MG63 (cell line): Measurements from ENCODE around the gene GTF2H4. TPM values are rescaled to one million over a fixed set of nuclear protein-coding genes. Genes with fewer than 3 reads are reported as not detected.

Experiments
- DNase-seq: peaks from one replicate; pipeline ENCODE4 v3.0.0-alpha.2; 2020
- H3K27me3 ChIP-seq: fragments of 250-450 bp; sonication (Bioruptor Pico); 2 replicates; pipeline ENCODE4 v1.5.1; 2020; ENCODE audit warnings: mild to moderate bottlenecking, moderate library complexity
- H3K36me3 ChIP-seq: fragments of 250-450 bp; sonication (Bioruptor Pico); 2 replicates; pipeline ENCODE4 v1.5.1; 2020; ENCODE audit warnings: mild to moderate bottlenecking, moderate library complexity
- H3K4me3 ChIP-seq: fragments of 250-450 bp; sonication (Bioruptor Pico); 2 replicates; pipeline ENCODE4 v1.5.1; 2020; ENCODE audit warnings: mild to moderate bottlenecking, moderate library complexity
- H3K9me3 ChIP-seq: fragments of 250-450 bp; sonication (Bioruptor Pico); 2 replicates; pipeline ENCODE4 v1.5.1; 2020; ENCODE audit warnings: mild to moderate bottlenecking, moderate library complexity
- total RNA-seq: library from RNA; depleted of rRNA; stranded (reverse); fragments of >200 nt; shearing (Covaris generic); gene quantifications from 2 replicates; pipeline ENCODE4 v1.2.3, GENCODE V29; 2014; ENCODE audit warnings: low replicate concordance

GTF2H4 gene
- total RNA-seq, 1 experiment from 2014 or later = 26.4 TPM

GRCh38 chr6:30930506-30930905 is 22.5 kb downstream of the GTF2H4 start:
- Histone ChIP-seq H3K36me3 (no peaks in the 10 kb centered on the region), H3K27me3 (no peaks in the 10 kb centered on the region), H3K9me3 (no peaks in the 10 kb centered on the region), H3K4me3 (no peak overlapping the region)
- DNase-seq = no peak

- no peak overlapping the region for H3K4me3 ChIP-seq
- no peaks in the 10 kb centered on the region for H3K27me3 ChIP-seq
Measured at GRCh38 chr6:30931272-30931671, 23.3 kb downstream of the GTF2H4 start.

GRCh38 chr6:30931969-30932645 is 24.1 kb downstream of the GTF2H4 start, which contains the start of gene SFTA2:
Gene SFTA2 (minus strand): TSS chr6:30932170. CDS start chr6:30932096, 74 bp downstream.
- Histone ChIP-seq H3K27me3 (no peaks in the 10 kb centered on the region), H3K36me3 (no peaks in the 10 kb centered on the region)

More at GRCh38 chr6:30931272-30931671, 23.3 kb downstream of the GTF2H4 start:
- Histone ChIP-seq H3K36me3 (no peaks in the 10 kb centered on the region), H3K9me3 (no peaks in the 10 kb centered on the region)
- DNase-seq = no peak

GRCh38 chr6:30932665-30933365 is 24.8 kb downstream of the GTF2H4 start:
- no peak overlapping the region for H3K4me3 ChIP-seq
- no peak for DNase-seq
- H3K36me3 ChIP-seq = no peaks in the 10 kb centered on the region
- no peaks in the 10 kb centered on the region for H3K27me3 ChIP-seq
- H3K9me3 ChIP-seq = no peaks in the 10 kb centered on the region

More at GRCh38 chr6:30931969-30932645, 24.1 kb downstream of the GTF2H4 start, which contains the start of gene SFTA2:
- DNase-seq = no peak
- Histone ChIP-seq H3K4me3 (no peak within 1 kb of the TSS), H3K9me3 (no peaks in the 10 kb centered on the region)

GRCh38 chr6:30935018-30935417 is 27.0 kb downstream of the GTF2H4 start:
- Histone ChIP-seq H3K27me3 (no peaks in the 10 kb centered on the region), H3K9me3 (no peaks in the 10 kb centered on the region), H3K36me3 (no peaks in the 10 kb centered on the region), H3K4me3 (no peak overlapping the region)
- no peak for DNase-seq

GRCh38 chr6:30937265-30937664 is 29.3 kb downstream of the GTF2H4 start:
- no peak for DNase-seq
- H3K4me3 ChIP-seq = no peak overlapping the region
- no peaks in the 10 kb centered on the region for H3K27me3 ChIP-seq
- H3K36me3 ChIP-seq = no peaks in the 10 kb centered on the region
- no peaks in the 10 kb centered on the region for H3K9me3 ChIP-seq

GRCh38 chr6:30938730-30939129 is 30.7 kb downstream of the GTF2H4 start:
- Histone ChIP-seq H3K27me3 (no peaks in the 10 kb centered on the region), H3K36me3 (no peaks in the 10 kb centered on the region), H3K9me3 (no peaks in the 10 kb centered on the region), H3K4me3 (no peak overlapping the region)
- DNase-seq = no peak

GRCh38 chr6:30939473-30939872 is 31.5 kb downstream of the GTF2H4 start:
- no peaks in the 10 kb centered on the region for H3K9me3 ChIP-seq
- H3K4me3 ChIP-seq = no peak overlapping the region
- no peaks in the 10 kb centered on the region for H3K36me3 ChIP-seq
- no peaks in the 10 kb centered on the region for H3K27me3 ChIP-seq
- no peak for DNase-seq

- H3K9me3 ChIP-seq = no peaks in the 10 kb centered on the region
- no peaks in the 10 kb centered on the region for H3K36me3 ChIP-seq
- no peak within 1 kb of the TSS for H3K4me3 ChIP-seq
- no peaks in the 10 kb centered on the region for H3K27me3 ChIP-seq
- no peak for DNase-seq
Measured at GRCh38 chr6:30940361-30940986, 32.5 kb downstream of the GTF2H4 start, which contains the start of gene MUCL3. Gene MUCL3 (plus strand): TSS chr6:30940973. CDS start chr6:30941000, 27 bp downstream.

GRCh38 chr6:30942338-30943060 is 34.5 kb downstream of the GTF2H4 start:
- Histone ChIP-seq H3K9me3 (no peaks in the 10 kb centered on the region), H3K36me3 (no peaks in the 10 kb centered on the region), H3K27me3 (no peaks in the 10 kb centered on the region), H3K4me3 (no peak overlapping the region)
- peak; percentile 75 for DNase-seq

GRCh38 chr6:30944051-30944450 is 36.0 kb downstream of the GTF2H4 start:
- H3K4me3 ChIP-seq = no peak overlapping the region
- no peaks in the 10 kb centered on the region for H3K27me3 ChIP-seq
- no peaks in the 10 kb centered on the region for H3K36me3 ChIP-seq
- no peaks in the 10 kb centered on the region for H3K9me3 ChIP-seq
- DNase-seq = no peak

- no peak for DNase-seq
- Histone ChIP-seq H3K27me3 (no peaks in the 10 kb centered on the region), H3K36me3 (no peaks in the 10 kb centered on the region), H3K9me3 (no peaks in the 10 kb centered on the region), H3K4me3 (no peak overlapping the region)
Measured at GRCh38 chr6:30945281-30945680, 37.3 kb downstream of the GTF2H4 start.

- H3K4me3 ChIP-seq = no peak overlapping the region
- no peak for DNase-seq
- H3K9me3 ChIP-seq = no peaks in the 10 kb centered on the region
- no peaks in the 10 kb centered on the region for H3K27me3 ChIP-seq
- H3K36me3 ChIP-seq = no peaks in the 10 kb centered on the region
Measured at GRCh38 chr6:30947231-30947630, 39.2 kb downstream of the GTF2H4 start.

GRCh38 chr6:30948811-30949210 is 40.8 kb downstream of the GTF2H4 start:
- H3K36me3 ChIP-seq = no peaks in the 10 kb centered on the region
- no peak overlapping the region for H3K4me3 ChIP-seq
- DNase-seq = no peak
- H3K27me3 ChIP-seq = no peaks in the 10 kb centered on the region
- H3K9me3 ChIP-seq = no peaks in the 10 kb centered on the region

- no peak for DNase-seq
- H3K27me3 ChIP-seq = no peaks in the 10 kb centered on the region
- no peaks in the 10 kb centered on the region for H3K36me3 ChIP-seq
Measured at GRCh38 chr6:30951907-30952469, 44.0 kb downstream of the GTF2H4 start.

GRCh38 chr6:30954631-30955366 is 46.8 kb downstream of the GTF2H4 start:
- Histone ChIP-seq H3K9me3 (no peaks in the 10 kb centered on the region), H3K4me3 (no peak overlapping the region), H3K27me3 (no peaks in the 10 kb centered on the region), H3K36me3 (no peaks in the 10 kb centered on the region)
- DNase-seq = no peak

More at GRCh38 chr6:30951907-30952469, 44.0 kb downstream of the GTF2H4 start:
- no peaks in the 10 kb centered on the region for H3K9me3 ChIP-seq
- H3K4me3 ChIP-seq = no peak overlapping the region
